Activated naive CD8-positive, alpha-beta T cell (primary cell): ENCODE results near the gene KCNT1.

ENCODE experiments used
- H3K27ac Mint-ChIP-seq: one replicate; pipeline ENCODE4 v1.8.0; 2021; ENCODE audit warnings: mixed read lengths
- H3K27me3 Mint-ChIP-seq: one replicate; pipeline ENCODE4 v1.8.0; 2021; ENCODE audit warnings: mixed read lengths
- H3K36me3 Mint-ChIP-seq: one replicate; pipeline ENCODE4 v1.8.0; 2021; ENCODE audit warnings: mixed read lengths
- H3K4me1 Mint-ChIP-seq: one replicate; pipeline ENCODE4 v1.8.0; 2021; ENCODE audit warnings: low read depth, mixed read lengths
- H3K4me3 Mint-ChIP-seq: one replicate; pipeline ENCODE4 v1.8.0; 2021; ENCODE audit warnings: mild to moderate bottlenecking, mixed read lengths
- H3K9me3 Mint-ChIP-seq: one replicate; pipeline ENCODE4 v1.8.0; 2021; ENCODE audit warnings: low read depth, mixed read lengths

Gene KCNT1

GRCh38 chr9:135684691-135685090 is 17.3 kb upstream of the KCNT1 start:
- Mint-ChIP-seq H3K4me1 (no peaks in the 10 kb centered on the region), H3K9me3 (no peaks in the 10 kb centered on the region), H3K27ac (no peak overlapping the region), H3K36me3 (no peaks in the 10 kb centered on the region), H3K27me3 (peaks cover 2% of the 10 kb centered on the region), H3K4me3 (no peak overlapping the region)

GRCh38 chr9:135687216-135687615 is 14.8 kb upstream of the KCNT1 start:
- H3K4me3 Mint-ChIP-seq: no peak overlapping the region
- H3K27ac Mint-ChIP-seq: no peak overlapping the region
- no peaks in the 10 kb centered on the region for H3K27me3 Mint-ChIP-seq
- no peaks in the 10 kb centered on the region for H3K4me1 Mint-ChIP-seq
- H3K36me3 Mint-ChIP-seq: no peaks in the 10 kb centered on the region
- H3K9me3 Mint-ChIP-seq: no peaks in the 10 kb centered on the region

- Mint-ChIP-seq H3K9me3 (no peaks in the 10 kb centered on the region), H3K36me3 (no peaks in the 10 kb centered on the region), H3K4me1 (no peaks in the 10 kb centered on the region), H3K27ac (no peak overlapping the region), H3K27me3 (no peaks in the 10 kb centered on the region), H3K4me3 (no peak overlapping the region)
Measured at GRCh38 chr9:135689011-135689410, 13.0 kb upstream of the KCNT1 start.

- Mint-ChIP-seq H3K4me1 (no peaks in the 10 kb centered on the region), H3K27ac (no peak overlapping the region), H3K4me3 (no peak overlapping the region), H3K9me3 (no peaks in the 10 kb centered on the region), H3K36me3 (no peaks in the 10 kb centered on the region), H3K27me3 (no peaks in the 10 kb centered on the region)
Measured at GRCh38 chr9:135690836-135691570, 11.0 kb upstream of the KCNT1 start.

- H3K36me3 Mint-ChIP-seq: no peaks in the 10 kb centered on the region
- H3K27me3 Mint-ChIP-seq: no peaks in the 10 kb centered on the region
- no peak overlapping the region for H3K4me3 Mint-ChIP-seq
- H3K4me1 Mint-ChIP-seq: no peaks in the 10 kb centered on the region
- H3K9me3 Mint-ChIP-seq: no peaks in the 10 kb centered on the region
- H3K27ac Mint-ChIP-seq: no peak overlapping the region
Measured at GRCh38 chr9:135692410-135692809, 9.6 kb upstream of the KCNT1 start.

- Mint-ChIP-seq H3K36me3 (no peaks in the 10 kb centered on the region), H3K9me3 (no peaks in the 10 kb centered on the region), H3K27ac (no peak overlapping the region), H3K4me1 (no peaks in the 10 kb centered on the region), H3K27me3 (no peaks in the 10 kb centered on the region), H3K4me3 (no peak overlapping the region)
Measured at GRCh38 chr9:135693265-135693664, 8.7 kb upstream of the KCNT1 start.

- Mint-ChIP-seq H3K27ac (no peak overlapping the region), H3K9me3 (no peaks in the 10 kb centered on the region), H3K4me1 (no peaks in the 10 kb centered on the region), H3K4me3 (no peak overlapping the region), H3K27me3 (no peaks in the 10 kb centered on the region), H3K36me3 (no peaks in the 10 kb centered on the region)
Measured at GRCh38 chr9:135693771-135694170, 8.2 kb upstream of the KCNT1 start.

- no peaks in the 10 kb centered on the region for H3K27me3 Mint-ChIP-seq
- no peak overlapping the region for H3K4me3 Mint-ChIP-seq
- no peak overlapping the region for H3K27ac Mint-ChIP-seq
- H3K36me3 Mint-ChIP-seq: no peaks in the 10 kb centered on the region
- no peaks in the 10 kb centered on the region for H3K9me3 Mint-ChIP-seq
- no peaks in the 10 kb centered on the region for H3K4me1 Mint-ChIP-seq
Measured at GRCh38 chr9:135694414-135694813, 7.6 kb upstream of the KCNT1 start.

GRCh38 chr9:135695036-135695435 is 6.9 kb upstream of the KCNT1 start:
- Mint-ChIP-seq H3K4me3 (no peak overlapping the region), H3K9me3 (no peaks in the 10 kb centered on the region), H3K4me1 (no peaks in the 10 kb centered on the region), H3K27ac (no peak overlapping the region), H3K27me3 (no peaks in the 10 kb centered on the region), H3K36me3 (no peaks in the 10 kb centered on the region)

GRCh38 chr9:135695642-135696041 is 6.3 kb upstream of the KCNT1 start:
- Mint-ChIP-seq H3K4me1 (no peaks in the 10 kb centered on the region), H3K27ac (no peak overlapping the region), H3K27me3 (no peaks in the 10 kb centered on the region), H3K4me3 (no peak overlapping the region), H3K9me3 (no peaks in the 10 kb centered on the region), H3K36me3 (no peaks in the 10 kb centered on the region)

GRCh38 chr9:135696446-135696845 is 5.5 kb upstream of the KCNT1 start:
- no peaks in the 10 kb centered on the region for H3K4me1 Mint-ChIP-seq
- no peaks in the 10 kb centered on the region for H3K27me3 Mint-ChIP-seq
- no peak overlapping the region for H3K4me3 Mint-ChIP-seq
- no peak overlapping the region for H3K27ac Mint-ChIP-seq
- no peaks in the 10 kb centered on the region for H3K36me3 Mint-ChIP-seq
- no peaks in the 10 kb centered on the region for H3K9me3 Mint-ChIP-seq

GRCh38 chr9:135697226-135697625 is 4.8 kb upstream of the KCNT1 start:
- Mint-ChIP-seq H3K27me3 (no peaks in the 10 kb centered on the region), H3K9me3 (no peaks in the 10 kb centered on the region), H3K27ac (no peak overlapping the region)

GRCh38 chr9:135698236-135698635 is 3.7 kb upstream of the KCNT1 start:
- Mint-ChIP-seq H3K27ac (no peak overlapping the region), H3K4me3 (no peak overlapping the region), H3K9me3 (no peaks in the 10 kb centered on the region)

More at GRCh38 chr9:135697226-135697625, 4.8 kb upstream of the KCNT1 start:
- no peaks in the 10 kb centered on the region for H3K36me3 Mint-ChIP-seq
- H3K4me3 Mint-ChIP-seq: no peak overlapping the region
- H3K4me1 Mint-ChIP-seq: no peaks in the 10 kb centered on the region

GRCh38 chr9:135698767-135699166 is 3.2 kb upstream of the KCNT1 start:
- Mint-ChIP-seq H3K4me3 (no peak overlapping the region), H3K27me3 (no peaks in the 10 kb centered on the region), H3K36me3 (no peaks in the 10 kb centered on the region), H3K4me1 (no peaks in the 10 kb centered on the region), H3K27ac (no peak overlapping the region), H3K9me3 (no peaks in the 10 kb centered on the region)

More at GRCh38 chr9:135698236-135698635, 3.7 kb upstream of the KCNT1 start:
- Mint-ChIP-seq H3K36me3 (no peaks in the 10 kb centered on the region), H3K4me1 (no peaks in the 10 kb centered on the region), H3K27me3 (no peaks in the 10 kb centered on the region)

GRCh38 chr9:135699440-135699839 is 2.5 kb upstream of the KCNT1 start, which contains the start of gene SOHLH1:
TSS of gene SOHLH1 (minus strand) at chr9:135699481. CDS start at chr9:135699467, 14 bp downstream.
- H3K4me3 Mint-ChIP-seq: no peak within 1 kb of the TSS
- H3K36me3 Mint-ChIP-seq: no peaks in the 10 kb centered on the region
- H3K4me1 Mint-ChIP-seq: no peaks in the 10 kb centered on the region
- H3K27me3 Mint-ChIP-seq: no peaks in the 10 kb centered on the region
- no peak within 1 kb of the TSS for H3K27ac Mint-ChIP-seq
- no peaks in the 10 kb centered on the region for H3K9me3 Mint-ChIP-seq

- no peaks in the 10 kb centered on the region for H3K36me3 Mint-ChIP-seq
- H3K4me3 Mint-ChIP-seq: no peak overlapping the region
- H3K27ac Mint-ChIP-seq: no peak overlapping the region
- H3K27me3 Mint-ChIP-seq: no peaks in the 10 kb centered on the region
- no peaks in the 10 kb centered on the region for H3K4me1 Mint-ChIP-seq
- H3K9me3 Mint-ChIP-seq: no peaks in the 10 kb centered on the region
Measured at GRCh38 chr9:135700525-135700924, 1.5 kb upstream of the KCNT1 start.
